Measurements from ENCODE around the gene CCDC177. TPM values are rescaled to one million over a fixed set of nuclear protein-coding genes. Genes with fewer than 3 reads are reported as not detected.
"Not testable (repeated sequence)": the region's sequence is repeated elsewhere in the genome, so short reads cannot be mapped to it uniquely, and the experiment has no call there.

CCDC177 gene
- total RNA-seq, 1 donor from 2014 or later, result not detected

DNA sequence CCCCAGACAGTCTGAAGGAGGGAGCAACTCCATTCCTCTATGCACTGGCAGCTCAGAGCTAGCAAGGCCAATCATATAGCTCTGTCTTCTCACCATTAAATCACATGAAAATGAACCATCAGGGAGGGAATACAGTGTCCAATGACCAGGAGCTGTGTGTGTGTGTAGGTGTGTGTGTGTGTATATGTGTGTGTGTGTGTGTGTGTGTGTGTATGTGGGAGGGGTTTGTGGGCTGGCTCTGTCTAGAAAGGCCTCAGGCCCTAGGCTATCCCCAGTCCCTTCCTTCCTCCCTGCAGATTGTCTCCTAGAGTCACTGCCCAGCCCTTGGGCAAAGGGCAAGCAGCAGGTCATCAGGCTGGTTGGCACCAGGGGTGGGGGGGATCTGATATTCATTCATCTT, 31.1 kb upstream of the CCDC177 start:
- intact Hi-C loops (cut with micrococcal nuclease), result no loop called here

DNA sequence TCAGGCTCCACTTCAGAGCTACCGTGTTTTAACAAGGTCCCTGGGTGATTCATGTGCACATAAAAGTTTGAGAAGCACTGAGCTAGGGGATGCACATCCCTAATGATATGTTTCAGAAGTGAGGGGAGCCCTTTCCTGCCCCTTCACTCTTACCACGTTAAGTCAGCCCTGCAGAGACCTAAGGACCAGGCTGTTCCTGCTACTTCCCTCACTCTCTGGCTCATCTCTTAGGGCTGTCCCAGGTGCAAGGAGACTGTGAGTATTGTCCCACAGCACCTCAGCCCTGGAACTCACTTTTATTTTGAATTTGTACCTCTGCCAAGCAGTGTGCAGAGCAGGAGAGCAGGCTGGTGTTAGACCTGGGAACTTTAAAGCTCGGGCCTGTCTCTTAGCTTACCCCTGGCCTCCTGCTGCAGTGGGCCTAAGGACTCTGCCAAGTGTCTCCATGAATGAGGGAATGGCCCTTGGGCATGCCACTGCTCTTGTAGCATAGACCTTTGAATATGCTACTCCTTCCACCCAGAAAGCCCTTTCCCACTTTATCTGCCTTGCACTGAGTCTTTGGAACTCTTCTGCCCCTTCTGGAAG, 25.7 kb upstream of the CCDC177 start:
- intact Hi-C loops (cut with micrococcal nuclease), result no loop called here

DNA sequence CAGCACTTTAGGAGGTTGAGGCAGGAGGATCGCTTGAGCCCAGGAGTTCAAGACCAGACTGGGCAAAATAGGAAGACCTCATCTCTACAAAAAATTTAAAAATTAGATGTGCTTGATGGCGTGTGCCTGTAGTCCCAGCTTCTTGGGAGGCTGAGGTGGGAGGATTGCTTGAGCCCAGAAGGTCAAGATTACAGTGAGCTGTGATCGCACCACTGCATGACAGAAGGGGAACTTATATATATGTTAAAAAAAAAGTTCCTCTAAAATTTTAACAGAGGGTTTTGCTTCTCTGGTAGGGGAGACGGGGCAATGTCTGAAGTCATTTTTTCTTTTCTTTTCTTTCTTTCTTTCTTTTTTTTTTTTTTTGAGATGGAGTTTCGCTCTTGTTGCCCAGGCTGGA, 24.8 kb upstream of the CCDC177 start:
- intact Hi-C loops (cut with micrococcal nuclease), result not testable (repeated sequence)

DNA sequence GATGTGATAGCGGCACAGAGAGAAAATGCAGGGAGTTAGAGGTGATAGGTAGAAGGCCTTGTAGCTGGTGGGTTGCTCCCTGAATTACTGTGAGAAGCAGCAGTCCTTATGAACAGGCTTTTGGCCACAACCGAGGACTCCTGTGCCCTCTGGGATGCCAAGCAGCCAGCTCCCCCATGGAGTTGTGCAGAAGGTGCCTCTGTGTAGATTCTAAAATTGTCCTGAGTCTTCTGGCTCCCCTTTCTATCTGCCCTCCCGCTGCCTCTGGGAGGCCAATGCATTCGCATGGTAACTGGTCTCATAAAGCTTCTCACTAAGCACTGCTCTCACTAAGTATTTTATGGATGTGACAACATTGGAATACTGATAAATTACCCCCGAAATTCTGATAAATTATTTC, 20.7 kb upstream of the CCDC177 start:
- intact Hi-C loops (cut with micrococcal nuclease), result no loop called here

DNA sequence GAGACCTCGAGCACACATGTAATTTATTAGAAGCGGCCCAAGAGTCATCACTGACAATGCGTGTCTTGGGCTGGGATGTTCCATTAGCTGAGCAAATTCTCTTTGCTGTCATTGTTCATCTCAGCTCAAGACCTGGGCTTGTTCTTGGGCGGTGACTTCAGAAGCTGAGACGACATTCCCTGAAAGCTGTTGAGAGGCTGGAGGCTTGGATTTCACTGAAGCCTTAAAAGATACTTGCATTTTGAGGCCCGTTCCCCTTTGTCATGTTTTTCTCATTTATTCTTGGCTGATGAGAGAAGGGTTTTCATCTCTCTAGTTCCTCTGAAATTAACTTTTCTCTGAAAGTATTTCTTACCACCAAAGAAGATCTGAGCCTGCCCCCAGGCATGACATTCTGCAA, 20.2 kb upstream of the CCDC177 start:
- intact Hi-C loops (cut with micrococcal nuclease), result no loop called here

DNA sequence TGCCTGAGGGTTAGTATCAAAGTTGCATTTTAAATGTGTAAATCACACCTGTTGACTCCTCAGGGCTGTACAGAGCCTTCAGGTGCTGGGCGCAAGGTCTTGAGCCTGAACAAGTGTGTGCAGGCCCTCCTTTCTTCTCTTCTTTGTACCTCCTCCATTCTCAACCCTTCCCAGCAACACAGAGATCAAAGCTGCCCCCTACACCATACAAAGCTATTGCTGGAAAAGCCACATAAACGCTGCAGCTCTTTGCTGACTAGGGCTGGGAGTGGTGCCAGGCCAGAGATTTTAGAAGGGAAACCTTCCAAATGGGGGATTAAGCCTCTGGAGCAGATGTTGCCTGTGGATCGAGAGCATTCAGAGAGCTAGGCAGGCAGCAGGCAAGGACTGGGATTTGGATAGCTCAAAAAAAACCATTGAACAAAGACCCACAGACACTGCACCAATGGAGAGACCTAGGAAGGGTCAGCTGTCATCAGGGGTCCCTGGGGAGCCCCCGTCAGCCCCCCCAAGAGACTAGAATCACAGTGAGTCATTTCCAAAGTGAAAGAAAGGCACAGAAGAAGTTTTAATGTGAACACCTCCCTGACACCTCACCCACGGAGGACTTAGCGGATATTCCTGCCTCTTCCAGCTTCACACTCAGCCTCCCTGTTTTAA, 18.5 kb upstream of the CCDC177 start:
- intact Hi-C loops (cut with micrococcal nuclease), result no loop called here

DNA sequence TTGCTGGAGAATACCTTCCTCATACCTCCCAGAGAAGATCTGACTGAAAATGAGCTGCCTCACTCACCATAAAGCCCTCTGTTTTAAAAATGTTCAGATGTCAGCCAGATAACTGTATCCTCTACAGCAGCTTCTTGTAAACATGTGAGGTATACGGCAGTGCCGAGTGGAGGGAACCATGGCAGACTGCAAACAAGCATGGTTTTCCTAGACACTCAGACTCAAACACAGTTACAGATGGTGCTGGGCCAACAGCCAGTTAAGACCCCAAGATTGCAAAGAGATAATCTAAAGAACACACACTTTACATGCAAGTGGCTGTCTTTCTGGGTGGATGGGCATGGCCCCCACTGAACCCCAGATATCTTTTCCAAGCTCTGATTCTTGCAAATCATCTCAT, 16.6 kb upstream of the CCDC177 start:
- intact Hi-C loops (cut with micrococcal nuclease), result no loop called here

DNA sequence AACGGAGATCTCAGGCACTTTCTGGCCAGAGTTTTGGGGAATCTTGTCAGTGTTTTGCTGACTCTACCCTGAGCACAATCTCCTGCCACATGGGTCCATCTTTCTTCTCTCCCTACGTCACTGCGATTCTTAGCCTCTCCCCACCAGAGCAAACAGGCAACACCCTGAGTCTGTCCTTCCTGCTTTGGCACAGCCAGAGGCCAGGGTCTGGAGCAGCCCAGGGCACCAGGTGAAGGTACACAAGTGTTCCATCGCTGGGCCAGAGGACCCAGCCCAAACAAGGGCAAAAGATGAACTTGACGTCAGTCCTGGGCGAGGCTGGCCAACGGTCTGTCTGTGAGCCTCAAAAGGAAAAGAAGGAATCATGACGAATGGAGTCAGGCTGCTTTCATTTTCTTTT, 12.7 kb upstream of the CCDC177 start:
- intact Hi-C loops (cut with micrococcal nuclease), result no loop called here

DNA sequence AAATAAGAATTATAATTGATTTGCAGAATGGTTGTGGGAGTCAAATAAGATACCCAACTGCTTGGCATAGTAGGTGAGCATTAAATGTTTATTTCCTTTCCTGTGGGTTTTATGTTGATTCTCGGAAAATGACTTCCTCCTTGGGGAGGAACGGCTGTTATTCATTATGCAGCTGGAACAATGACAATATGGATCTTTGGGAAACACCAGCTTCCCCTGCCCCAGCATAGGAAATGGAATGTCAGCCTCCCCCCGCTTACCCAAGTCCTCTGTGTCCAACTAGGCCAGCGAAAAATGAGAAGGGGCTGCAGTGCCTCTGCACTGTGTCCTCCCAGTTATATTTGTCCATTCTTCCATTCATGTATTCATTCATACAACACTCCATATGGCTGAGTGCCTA, 11.7 kb upstream of the CCDC177 start:
- intact Hi-C loops (cut with micrococcal nuclease), result no loop called here

DNA sequence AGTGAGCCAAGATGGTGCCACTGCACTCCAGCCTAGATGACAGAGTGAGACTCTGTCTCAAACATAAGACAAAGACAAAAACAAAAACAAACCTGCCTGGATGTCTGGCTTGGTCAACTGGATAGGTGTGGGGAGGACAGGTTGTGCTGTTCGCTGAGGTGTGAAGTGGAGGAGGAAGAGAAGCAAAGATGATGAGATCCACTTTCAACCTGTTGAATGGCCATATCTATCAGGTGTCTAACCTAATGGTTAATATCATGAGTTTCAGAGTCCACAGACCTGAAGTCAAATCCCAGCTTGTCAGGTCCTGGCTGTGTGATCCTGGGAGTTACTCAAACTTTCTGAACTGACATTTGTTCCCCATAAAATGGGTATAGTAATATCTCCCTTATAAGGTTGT, 9.7 kb upstream of the CCDC177 start:
- intact Hi-C loops (cut with micrococcal nuclease), result no loop called here

DNA sequence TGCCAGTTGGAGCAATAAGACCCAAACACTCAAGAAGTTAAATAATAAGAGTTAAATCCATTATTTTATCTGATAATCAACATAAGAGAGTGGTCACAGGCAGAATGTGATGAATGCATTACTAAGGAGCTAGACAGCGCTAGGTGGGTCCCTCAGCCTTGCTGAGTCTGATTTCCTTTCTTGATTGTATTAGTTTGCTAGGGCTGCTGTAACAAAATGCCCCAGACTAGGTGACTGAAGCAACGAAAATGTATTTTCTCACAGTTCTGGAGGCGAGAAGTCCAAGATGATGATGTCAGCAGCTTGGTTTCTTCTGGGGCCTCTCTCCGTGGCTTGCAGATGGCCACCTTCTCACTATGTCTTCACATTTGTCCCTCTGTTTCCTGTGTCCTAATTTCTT, 8.2 kb upstream of the CCDC177 start:
- intact Hi-C loops (cut with micrococcal nuclease), result no loop called here

DNA sequence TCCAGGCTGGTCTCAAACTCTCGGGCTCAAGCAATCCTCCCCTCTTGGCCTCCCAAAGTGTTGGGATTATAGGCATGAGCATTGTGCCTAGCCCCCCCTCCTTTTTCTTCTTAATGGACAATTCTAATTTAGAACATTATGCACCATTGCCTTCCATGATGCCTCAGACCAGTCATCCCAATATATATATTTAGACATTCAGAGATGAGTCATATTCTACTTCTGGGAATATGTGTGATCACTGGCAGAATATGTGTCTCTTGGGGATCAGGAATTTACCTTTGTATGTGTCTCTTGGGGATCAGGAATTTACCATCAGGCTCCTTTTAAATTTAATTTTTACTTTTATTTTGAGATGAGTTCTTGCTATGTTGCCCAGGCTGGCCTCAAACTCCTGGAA, 7.5 kb upstream of the CCDC177 start:
- intact Hi-C loops (cut with micrococcal nuclease), result no loop called here

DNA sequence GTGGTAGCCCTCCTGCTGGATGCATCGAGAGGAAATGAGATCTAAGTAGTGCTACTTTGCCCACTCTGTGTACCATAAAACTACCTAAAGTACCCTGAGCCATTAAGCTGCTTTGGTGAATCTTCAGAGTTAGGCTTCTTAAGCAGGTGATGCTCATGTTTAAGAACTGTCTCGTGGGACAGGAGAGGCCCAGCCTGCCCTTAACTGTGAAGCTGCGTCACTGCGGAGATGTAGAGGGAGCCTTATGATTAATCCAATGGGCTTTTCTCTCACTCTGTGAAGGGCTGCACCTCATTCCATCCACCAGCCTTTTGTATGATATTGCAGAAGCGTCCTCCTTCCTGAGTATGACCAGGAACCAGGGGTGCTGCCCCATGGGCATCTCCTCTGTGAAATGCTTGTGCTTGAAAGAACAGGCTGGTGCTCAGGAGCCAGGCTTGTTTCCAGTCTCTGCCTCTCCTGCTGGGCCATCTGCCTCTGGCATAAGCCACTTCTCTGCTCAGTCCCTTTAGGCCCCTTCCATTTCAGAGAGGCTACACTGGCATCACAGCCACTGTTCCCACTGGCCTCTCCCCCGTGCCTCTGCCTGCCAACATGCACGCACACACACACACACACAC, 6.8 kb upstream of the CCDC177 start:
- intact Hi-C loops (cut with micrococcal nuclease), result no loop called here

DNA sequence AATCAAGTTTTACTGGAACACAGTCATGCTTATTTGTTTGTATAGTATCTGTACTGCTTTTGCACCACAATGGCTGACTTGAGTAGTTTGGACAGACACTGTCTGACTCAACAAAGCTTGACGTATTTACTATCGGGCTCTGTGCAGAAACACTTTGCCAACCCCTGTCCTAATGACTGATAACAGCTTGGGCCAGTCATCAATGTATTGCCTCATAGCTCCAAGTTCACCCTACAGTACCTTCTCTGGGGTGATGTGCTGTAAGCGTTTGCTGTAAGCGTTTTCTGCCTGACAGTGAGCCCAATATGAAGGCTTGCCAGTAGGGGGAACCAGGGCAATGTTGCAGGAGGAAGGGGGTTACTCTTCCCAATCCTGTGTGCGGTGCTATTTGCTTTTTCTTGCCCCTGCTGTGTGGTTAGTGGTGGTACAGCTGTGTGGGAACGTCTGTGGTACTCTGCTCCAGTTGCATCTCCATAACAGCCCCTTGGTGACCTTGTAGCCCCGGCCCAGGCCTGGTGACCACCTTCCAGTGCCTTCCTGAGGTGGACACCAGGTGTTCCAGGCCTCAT, 5.4 kb upstream of the CCDC177 start:
- intact Hi-C loops (cut with micrococcal nuclease), result no loop called here

DNA sequence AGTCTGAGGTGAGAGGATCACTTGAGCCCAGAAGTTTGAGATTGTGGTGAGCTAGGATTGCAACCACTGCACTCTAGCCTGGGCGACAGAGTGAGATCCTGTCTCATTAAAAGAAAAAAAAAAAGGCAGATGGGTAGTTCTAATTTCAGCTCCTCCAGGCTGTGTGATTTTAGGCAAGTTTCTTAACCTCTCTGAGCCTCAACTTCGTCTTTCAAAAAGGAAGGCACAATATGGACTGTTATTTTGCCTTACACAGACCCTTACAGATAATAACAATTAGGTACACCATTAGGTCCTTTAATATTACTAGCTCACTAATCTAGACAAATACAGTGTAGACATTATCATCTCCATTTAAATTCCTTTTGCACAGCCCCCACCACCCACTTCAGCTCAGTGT, 4.8 kb upstream of the CCDC177 start:
- intact Hi-C loops (cut with micrococcal nuclease), result no loop called here

DNA sequence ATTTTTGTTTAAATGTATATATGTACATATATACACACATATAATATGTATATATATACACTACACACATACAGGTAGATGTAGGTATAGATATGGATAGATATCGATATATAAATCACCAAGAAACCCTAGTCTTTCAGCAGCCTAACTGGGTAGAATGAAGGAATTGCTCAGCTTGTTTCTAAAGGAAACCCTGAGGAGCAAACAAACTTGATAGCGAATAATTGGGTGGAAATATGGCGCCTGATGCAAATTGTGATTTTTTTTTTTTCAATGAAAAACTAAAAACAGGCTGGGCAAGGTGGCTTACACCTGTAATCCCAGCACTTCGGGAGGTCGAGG, 254 bp upstream of the CCDC177 start:
- intact Hi-C loops (cut with micrococcal nuclease), result loop anchor here (1.0 to 5.0 kb wide), 2 partner anchors 313 to 333 kb away; partner anchors contain the start of gene GALNT16

DNA sequence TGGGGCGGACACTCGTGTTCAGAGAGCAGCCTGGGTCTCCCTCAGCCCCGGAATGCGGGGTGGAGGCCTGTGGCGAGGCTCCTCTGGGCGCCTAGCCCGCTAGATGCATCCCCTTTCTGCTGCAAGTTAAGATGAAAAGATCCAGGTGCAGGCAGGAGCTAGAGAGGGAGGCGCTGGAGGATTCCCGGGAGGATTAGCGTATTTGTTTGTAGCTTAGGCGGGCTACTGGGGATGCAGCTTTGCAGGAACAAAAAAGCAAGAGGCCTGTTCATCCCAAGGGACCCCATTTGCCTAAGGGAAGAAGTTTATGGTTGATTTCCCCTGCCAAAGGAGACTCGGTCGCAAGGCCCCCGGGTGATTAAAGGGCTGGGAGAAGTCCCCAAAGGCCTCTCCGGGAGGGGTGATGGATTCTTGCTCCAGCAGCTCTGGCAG, 824 bp downstream of the CCDC177 start:
- intact Hi-C loops (cut with micrococcal nuclease), result loop anchor here (1.0 to 5.0 kb wide), 2 partner anchors 312 to 332 kb away; partner anchors contain the start of gene GALNT16

DNA sequence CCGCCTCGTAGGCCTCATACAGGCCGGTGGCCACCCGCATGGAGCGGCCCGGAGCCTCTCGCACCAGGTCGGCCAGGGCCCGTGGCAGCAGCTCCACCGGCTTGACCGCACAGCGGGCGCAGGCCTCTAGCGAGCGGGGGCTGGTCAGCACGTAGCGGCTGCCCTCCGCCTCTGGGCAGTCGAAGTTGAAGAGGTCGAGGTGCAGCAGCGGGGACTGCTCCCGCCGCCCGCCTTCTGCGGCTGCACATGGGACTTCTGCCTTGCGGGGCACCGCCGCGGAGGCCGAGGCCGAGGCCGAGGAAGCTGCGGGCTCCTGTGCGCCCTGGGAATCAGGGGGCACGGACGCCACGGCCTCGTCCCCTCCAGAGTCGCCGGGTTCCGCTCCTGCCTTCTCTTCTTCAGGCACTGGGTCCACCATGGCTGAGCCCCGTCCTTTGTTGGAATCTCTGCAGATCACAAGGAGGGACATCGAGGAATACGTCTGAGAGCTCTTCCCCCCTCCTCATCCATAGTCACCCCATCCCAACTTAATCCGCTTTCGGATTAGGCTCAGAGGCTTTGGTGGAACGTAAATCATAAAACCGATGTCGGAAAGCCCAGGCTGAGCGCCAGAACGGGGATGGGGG, 1.4 kb downstream of the CCDC177 start:
- intact Hi-C loops (cut with micrococcal nuclease), result loop anchor here (5.0 kb wide), 1 partner anchor 311 kb away; the partner anchor contains the start of gene GALNT16

DNA sequence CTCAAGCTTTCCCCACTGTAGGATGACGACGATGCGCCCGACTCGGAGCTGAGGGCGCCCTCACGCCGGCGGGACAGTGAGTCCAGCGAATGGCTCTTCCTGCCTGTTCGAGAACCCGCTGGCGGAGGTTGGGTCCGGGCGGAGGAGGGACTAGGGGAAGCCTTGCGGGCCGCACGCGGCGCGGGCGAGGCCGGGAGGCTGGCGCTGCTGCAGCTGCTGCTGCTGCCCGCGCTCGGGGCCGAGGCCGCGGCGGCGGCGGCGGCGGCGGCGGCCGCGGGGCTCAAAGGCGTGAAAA, 1.9 kb downstream of the CCDC177 start:
- intact Hi-C loops (cut with micrococcal nuclease), result loop anchor here (5.0 kb wide), 1 partner anchor 310 kb away; the partner anchor contains the start of gene GALNT16

DNA sequence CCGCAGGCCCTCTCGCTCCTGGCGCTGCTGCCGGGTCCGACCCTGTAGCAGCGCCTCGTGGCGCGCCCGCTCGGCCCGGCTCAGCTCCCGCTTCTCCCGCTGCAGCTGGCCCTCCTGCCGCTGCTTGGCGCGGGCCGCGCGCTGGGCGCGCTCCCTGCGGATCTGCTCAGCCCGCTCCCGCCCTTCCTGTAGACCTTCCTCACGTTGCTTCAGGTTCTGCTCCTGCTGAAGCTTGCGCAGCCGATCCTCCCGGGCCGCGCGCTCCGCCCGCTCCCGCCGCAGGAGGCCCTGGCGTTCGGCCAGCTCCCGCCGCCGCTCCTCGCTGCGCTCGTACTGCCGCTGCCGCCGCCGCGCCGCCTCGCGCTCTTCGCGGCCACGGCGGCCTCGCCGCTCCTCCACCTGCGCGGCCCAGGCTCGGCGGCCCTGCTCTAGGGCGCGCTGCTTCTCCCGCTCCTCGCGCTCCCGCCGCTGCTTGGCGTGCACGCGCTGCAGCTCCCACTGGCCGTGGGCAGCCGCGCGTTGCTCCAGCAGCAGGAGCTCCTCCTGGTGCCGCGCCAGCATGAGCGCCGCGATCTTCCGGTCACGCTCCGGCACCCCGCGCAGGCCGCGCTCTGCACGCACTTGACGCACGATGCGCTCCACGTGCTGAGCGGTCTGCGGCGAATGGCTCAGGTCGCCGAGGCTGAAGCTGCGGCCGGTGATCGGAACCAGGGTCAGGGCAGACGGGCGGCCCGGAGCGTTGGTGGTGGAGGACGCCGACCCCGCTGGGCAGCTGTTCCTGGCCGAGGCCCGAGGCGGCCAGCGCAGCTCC, 2.4 kb downstream of the CCDC177 start:
- intact Hi-C loops (cut with micrococcal nuclease), result loop anchor here (5.0 kb wide), 1 partner anchor 310 kb away; the partner anchor contains the start of gene GALNT16

DNA sequence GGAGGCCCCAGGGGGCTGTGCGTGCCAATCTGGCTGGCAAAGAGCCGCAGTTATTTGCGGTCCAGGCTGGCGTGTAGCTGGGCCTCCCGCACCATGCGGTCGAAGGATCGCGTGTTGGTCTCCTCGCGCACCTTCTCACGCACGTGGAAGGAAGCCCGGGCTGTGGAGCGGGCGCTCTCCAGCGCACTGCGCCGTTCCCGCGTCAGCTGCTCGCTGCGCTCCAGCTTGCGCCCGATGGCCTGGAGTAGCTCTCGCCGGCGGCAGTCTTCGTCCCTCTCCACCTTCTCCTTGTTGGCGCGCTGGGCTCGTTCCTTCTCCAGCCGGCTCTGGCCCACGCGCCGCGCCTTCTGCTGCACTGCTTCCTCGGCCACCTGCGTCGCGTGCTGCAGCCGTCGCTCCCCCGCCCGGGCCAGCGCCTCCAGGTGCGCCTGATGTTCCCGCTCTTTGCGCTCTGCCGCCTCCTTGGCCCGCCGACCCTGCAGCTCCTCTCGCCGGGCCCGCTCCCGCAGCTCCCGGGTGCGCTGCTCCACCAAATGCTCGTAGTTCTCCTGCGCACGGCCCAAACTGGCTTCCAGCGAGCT, 3.1 kb downstream of the CCDC177 start:
- intact Hi-C loops (cut with micrococcal nuclease), result loop anchor here (5.0 kb wide), 1 partner anchor 309 kb away; the partner anchor contains the start of gene GALNT16
